ENCODE data around the gene GIGYF1. TPM values are rescaled to one million over a fixed set of nuclear protein-coding genes. Genes with fewer than 3 reads are reported as not detected.

Gene GIGYF1
- polyA plus RNA-seq, 1 experiment: 4.4 TPM

GRCh38 chr7:100692578-100692961 lies 1.5 kb downstream of the GIGYF1 start:
- peak overlapping the region; percentile 11 for H3K27ac ChIP-seq (ENCODE audit: low read depth, low read length)
- POLR2A ChIA-PET: interaction anchor here (0.6 to 1.5 kb wide), 5 partner anchors 13 to 264 kb away, joined by 3 to 5 read pairs (median 4); partner anchors contain the start of genes FBXO24, LRCH4, PCOLCE and POP7
- no peak for DNase-seq (ENCODE audit: low read depth, low spot score)

GRCh38 chr7:100691676-100692577 lies 2.1 kb downstream of the GIGYF1 start:
- H3K27ac ChIP-seq (ENCODE audit: low read depth, low read length): no peak overlapping the region
- DNase-seq (ENCODE audit: low read depth, low spot score): no peak
- 0 out of 2 replicates have a peak, but pooled peaks cover 4% of the 10 kb centered on the region for H3K9me3 ChIP-seq (ENCODE audit: control insufficient read depth, insufficient read depth, low read length)
- TF ChIP-seq CTCF (IDR thresholded peaks at IDR 0.05; ENCODE audit: low read depth, low read length): peak; percentile 90
- CTCF ChIA-PET: interaction anchor here (0.6 to 4.3 kb wide), 28 partner anchors 10 to 508 kb away, joined by 3 to 56 read pairs (median 4); partner anchors contain the start of genes AGFG2, FBXO24, LRCH4 and MOSPD3
- H3K27me3 ChIP-seq (ENCODE audit: control insufficient read depth, insufficient read depth, low read length): peaks cover 2% of the 10 kb centered on the region
- POLR2A ChIA-PET: interaction anchor here (0.6 to 1.5 kb wide), 5 partner anchors 14 to 225 kb away, joined by 3 to 5 read pairs (median 4); partner anchors contain the start of genes FBXO24, LRCH4, PCOLCE and POP7
- peak overlapping the region; percentile 80 for H3K4me3 ChIP-seq (ENCODE audit: low read depth, low read length)

More at GRCh38 chr7:100692578-100692961, 1.5 kb downstream of the GIGYF1 start:
- Histone ChIP-seq H3K9me3 (ENCODE audit: control insufficient read depth, insufficient read depth, low read length) (0 out of 2 replicates have a peak, but pooled peaks cover 4% of the 10 kb centered on the region), H3K4me3 (ENCODE audit: low read depth, low read length) (peak overlapping the region; percentile 80), H3K27me3 (ENCODE audit: control insufficient read depth, insufficient read depth, low read length) (peaks cover 2% of the 10 kb centered on the region)
- CTCF ChIA-PET: interaction anchor here (0.5 to 4.3 kb wide), 8 partner anchors 11 to 165 kb away, joined by 3 to 56 read pairs (median 30); partner anchors contain the start of genes POP7 and SLC12A9
- no peak for TF ChIP-seq CTCF (IDR thresholded peaks at IDR 0.05; ENCODE audit: low read depth, low read length)

GRCh38 chr7:100689230-100690135 lies 4.6 kb downstream of the GIGYF1 start:
- ChIA-PET POLR2A (interaction anchor here (0.7 to 0.9 kb wide), 3 partner anchors 10 to 162 kb away, joined by 3 to 5 read pairs (median 4); no protein-coding TSS in a partner anchor), CTCF (interaction anchor here (1.1 to 4.3 kb wide), 6 partner anchors 12 to 162 kb away, joined by 3 to 56 read pairs (median 18); partner anchors contain the start of genes POP7 and SLC12A9)
- no peak for DNase-seq (ENCODE audit: low read depth, low spot score)
- TF ChIP-seq CTCF (IDR thresholded peaks at IDR 0.05; ENCODE audit: low read depth, low read length): no peak
- Histone ChIP-seq H3K27ac (ENCODE audit: low read depth, low read length) (no peak overlapping the region), H3K9me3 (ENCODE audit: control insufficient read depth, insufficient read depth, low read length) (no peaks in the 10 kb centered on the region), H3K27me3 (ENCODE audit: control insufficient read depth, insufficient read depth, low read length) (no peaks in the 10 kb centered on the region), H3K4me3 (ENCODE audit: low read depth, low read length) (no peak overlapping the region)

GRCh38 chr7:100688326-100688860 lies 5.7 kb downstream of the GIGYF1 start:
- no peaks in the 10 kb centered on the region for H3K27me3 ChIP-seq (ENCODE audit: control insufficient read depth, insufficient read depth, low read length)
- CTCF ChIA-PET: interaction anchor here (1.1 to 1.2 kb wide), 3 partner anchors 11 to 124 kb away, joined by 3 to 6 read pairs (median 4); partner anchors contain the start of gene POP7
- TF ChIP-seq CTCF (IDR thresholded peaks at IDR 0.05; ENCODE audit: low read depth, low read length): no peak
- H3K9me3 ChIP-seq (ENCODE audit: control insufficient read depth, insufficient read depth, low read length): no peaks in the 10 kb centered on the region; the same call in 1 of the 2 replicates
- no peak overlapping the region for H3K4me3 ChIP-seq (ENCODE audit: low read depth, low read length)
- no peak overlapping the region for H3K27ac ChIP-seq (ENCODE audit: low read depth, low read length)
- DNase-seq (ENCODE audit: low read depth, low spot score): no peak
- POLR2A ChIA-PET: no interaction called here

Measured in AG04450 (cell line).